GM12891 (cell line): ENCODE results near the gene RIN3.

Experiments used
- PAX5 ChIP-seq: IDR thresholded peaks from 2 replicates; pipeline ENCODE4 v1.6.1; 2011; ENCODE audit warnings: low read length, moderate library complexity, mild to moderate bottlenecking; ENCODE audit not compliant: insufficient read depth, severe bottlenecking
- POLR2A ChIP-seq: IDR thresholded peaks from 2 replicates; pipeline ENCODE4 v1.6.1; 2011; ENCODE audit warnings: low read depth, low read length, control low read depth
- POLR2AphosphoS5 ChIP-seq: IDR thresholded peaks from 2 replicates; pipeline ENCODE4 v1.6.1; 2011; ENCODE audit warnings: low read depth, low read length, control low read depth
- POU2F2 ChIP-seq: IDR thresholded peaks from 2 replicates; pipeline ENCODE4 v1.6.1; 2011; ENCODE audit warnings: low read depth, mild to moderate bottlenecking, control low read depth, low read length, moderate library complexity
- SPI1 ChIP-seq: IDR thresholded peaks from 2 replicates; pipeline ENCODE4 v1.6.1; 2011; ENCODE audit warnings: low read depth, low read length, control low read depth
- TAF1 ChIP-seq: IDR thresholded peaks from 2 replicates; pipeline ENCODE4 v1.6.1; 2011; ENCODE audit warnings: low read depth, low read length, control low read depth

DNA sequence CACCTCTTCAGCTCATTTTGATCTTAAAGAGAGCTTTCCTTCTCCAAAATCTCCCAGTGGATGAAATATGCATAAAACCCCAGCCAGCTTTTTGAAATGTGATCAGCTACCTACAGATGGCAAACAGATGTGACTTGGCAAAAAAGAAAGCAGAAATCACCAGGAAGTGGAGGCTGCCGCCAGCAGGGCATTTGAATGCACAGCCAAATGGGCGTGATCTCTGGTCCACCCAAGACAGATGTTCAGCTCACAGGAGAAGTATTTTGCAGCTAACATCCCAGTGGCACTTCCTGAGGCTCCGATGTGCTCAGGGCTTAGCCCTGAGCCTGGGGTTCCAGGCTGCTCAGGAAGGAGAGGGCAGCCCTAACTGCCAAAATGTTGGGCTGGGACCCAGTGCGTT is 156.6 kb downstream of the RIN3 start:
- TF ChIP-seq POLR2A, result no peak
- no peak for TF ChIP-seq SPI1
- no peak for TF ChIP-seq POLR2AphosphoS5
- TF ChIP-seq TAF1, result no peak
- TF ChIP-seq PAX5, result no peak
- TF ChIP-seq POU2F2, result no peak
